GM18507 (cell line): ENCODE results near the gene RBFOX2.

Experiments used
- DNase-seq: peaks from one replicate; pipeline ENCODE4 v3.0.0; 2011; ENCODE audit warnings: low read depth; ENCODE audit not compliant: insufficient read length; ENCODE audit errors: extremely low spot score
- FAIRE-seq: peaks from 2 replicates; lab custom pipeline; 2011; peaks lifted over from hg19 to GRCh38; lab: Jason Lieb, UNC

RBFOX2 gene

DNA sequence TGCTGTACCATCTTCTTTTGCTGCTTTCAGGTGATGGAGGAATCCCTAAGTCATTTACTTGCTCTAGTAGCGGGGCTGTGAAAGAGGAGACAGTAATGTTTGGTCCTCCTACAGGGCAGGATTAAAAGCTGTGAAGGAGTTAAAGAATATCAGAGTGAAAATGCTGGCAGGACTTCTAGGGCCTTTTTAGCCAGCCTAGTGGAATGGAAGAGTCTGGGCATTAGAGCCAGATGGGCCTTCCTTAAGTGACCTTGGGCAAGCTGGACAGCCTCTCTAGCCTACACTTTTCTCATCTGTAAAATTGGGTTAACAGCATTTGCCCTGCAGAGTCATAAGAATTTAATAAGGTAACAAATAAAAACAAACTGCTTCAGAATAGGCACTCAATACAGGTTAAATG is 114.7 kb downstream of the RBFOX2 start:
- FAIRE-seq, result no peak

DNA sequence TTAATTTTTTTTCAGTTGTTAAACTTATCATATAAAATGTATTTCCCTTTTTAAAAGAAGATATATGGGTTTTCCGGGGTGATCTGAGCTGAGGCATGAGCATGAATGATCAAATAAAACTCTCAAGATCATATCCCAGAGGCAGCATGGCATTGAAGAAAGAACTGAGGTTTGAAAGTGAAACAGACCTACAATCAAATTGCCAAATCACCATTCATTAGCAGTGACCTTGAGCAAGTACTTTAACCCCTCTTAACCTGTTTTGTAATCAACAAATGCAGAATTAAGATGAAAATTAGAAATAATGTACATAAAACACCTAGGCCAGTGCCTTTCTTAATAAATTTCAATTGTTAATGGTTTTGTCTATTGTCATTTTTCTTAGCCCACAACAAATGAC is 116.0 kb downstream of the RBFOX2 start:
- no peak for DNase-seq
- no peak for FAIRE-seq

More for the DNA sequence above, 114.7 kb downstream of the RBFOX2 start:
- no peak for DNase-seq

- FAIRE-seq (no peak), DNase-seq (no peak)
Observed at GRCh38 chr22:35911877-35912276, 116.7 kb downstream of the RBFOX2 start.

- FAIRE-seq (no peak), DNase-seq (no peak)
Observed at GRCh38 chr22:35910926-35911325, 117.7 kb downstream of the RBFOX2 start.

- FAIRE-seq (no peak), DNase-seq (no peak)
Observed at GRCh38 chr22:35910003-35910769, 118.4 kb downstream of the RBFOX2 start.

DNA sequence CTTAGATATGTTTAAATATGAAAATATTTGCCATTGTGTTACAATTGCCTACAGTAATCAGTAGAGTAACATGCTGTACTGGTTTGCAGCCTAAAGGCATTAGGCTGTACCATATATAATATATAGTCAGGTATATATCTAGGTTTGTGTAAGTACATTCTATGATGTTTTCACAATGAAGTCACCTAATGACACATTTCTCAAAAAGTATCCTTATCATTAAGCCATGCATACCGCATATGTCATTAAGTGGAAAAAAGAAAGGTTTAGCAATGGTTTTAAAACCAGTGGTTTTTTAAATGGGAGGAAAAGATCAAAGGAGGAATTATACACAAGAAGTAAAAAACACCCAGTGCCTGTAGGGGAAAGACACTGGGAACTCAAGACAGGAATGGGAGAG is 122.7 kb downstream of the RBFOX2 start:
- FAIRE-seq, result no peak
- DNase-seq, result no peak

- DNase-seq (no peak), FAIRE-seq (no peak)
Observed at GRCh38 chr22:35904752-35905151, 123.9 kb downstream of the RBFOX2 start.

- FAIRE-seq (no peak), DNase-seq (no peak)
Observed at GRCh38 chr22:35904336-35904692, 124.3 kb downstream of the RBFOX2 start.

DNA sequence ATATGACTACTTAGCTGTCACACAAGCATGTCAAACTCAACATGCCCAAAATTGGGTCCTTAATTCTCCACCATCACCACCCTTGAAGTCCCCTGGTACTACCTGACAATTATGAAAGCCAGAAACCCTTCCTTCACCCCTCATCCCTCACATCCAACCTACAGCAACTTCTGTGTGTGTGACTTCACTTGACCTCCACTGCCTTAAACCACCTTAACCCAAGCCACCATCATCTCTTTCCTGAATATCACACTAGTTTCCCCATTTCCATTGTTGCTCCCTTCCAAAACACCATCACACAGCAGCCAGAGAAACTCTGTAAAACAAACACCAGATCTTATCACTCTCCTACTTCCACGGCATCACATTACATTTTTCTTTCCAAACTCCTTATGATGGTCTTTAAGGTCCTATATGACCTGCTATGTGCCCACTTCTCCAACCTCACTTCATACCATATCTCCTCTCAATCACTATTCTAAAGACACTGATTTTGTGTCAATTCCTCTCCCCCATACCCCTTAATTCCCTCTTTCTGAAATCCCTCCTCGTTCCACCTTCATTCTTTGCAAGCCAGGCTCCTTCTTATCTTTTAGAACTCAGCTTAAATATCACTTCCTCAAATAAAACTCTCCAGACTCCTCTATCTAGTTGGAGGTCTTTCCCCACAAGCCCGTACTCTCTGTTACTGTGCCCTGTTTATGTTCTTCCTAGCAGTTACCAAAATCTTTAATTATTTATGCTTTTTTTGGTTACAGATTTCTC is 124.9 kb downstream of the RBFOX2 start:
- DNase-seq (no peak), FAIRE-seq (no peak)

GRCh38 chr22:35900483-35901168 is 128.0 kb downstream of the RBFOX2 start:
- DNase-seq (no peak), FAIRE-seq (no peak)

DNA sequence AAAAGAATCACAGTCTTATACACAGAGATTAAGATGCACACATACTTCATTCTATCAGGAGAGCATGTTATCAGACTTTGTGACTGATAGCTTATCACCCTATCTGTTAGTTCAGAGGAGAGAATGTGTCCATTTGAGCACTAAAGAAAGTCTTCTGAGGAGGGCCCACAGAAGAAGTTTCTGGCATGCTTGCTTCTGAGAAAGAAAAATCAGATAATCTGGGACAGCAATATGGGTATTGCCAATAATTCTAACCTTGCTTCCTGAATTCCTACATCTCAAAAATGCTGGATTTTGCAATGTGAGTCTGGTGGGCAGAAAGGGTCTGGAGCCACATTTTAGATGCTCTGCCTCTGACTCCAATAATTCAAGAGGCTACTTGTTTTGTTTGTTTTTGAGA is 128.9 kb downstream of the RBFOX2 start:
- no peak for FAIRE-seq
- no peak for DNase-seq

- no peak for DNase-seq
- no peak for FAIRE-seq
Observed at GRCh38 chr22:35896111-35896705, 132.4 kb downstream of the RBFOX2 start.

DNA sequence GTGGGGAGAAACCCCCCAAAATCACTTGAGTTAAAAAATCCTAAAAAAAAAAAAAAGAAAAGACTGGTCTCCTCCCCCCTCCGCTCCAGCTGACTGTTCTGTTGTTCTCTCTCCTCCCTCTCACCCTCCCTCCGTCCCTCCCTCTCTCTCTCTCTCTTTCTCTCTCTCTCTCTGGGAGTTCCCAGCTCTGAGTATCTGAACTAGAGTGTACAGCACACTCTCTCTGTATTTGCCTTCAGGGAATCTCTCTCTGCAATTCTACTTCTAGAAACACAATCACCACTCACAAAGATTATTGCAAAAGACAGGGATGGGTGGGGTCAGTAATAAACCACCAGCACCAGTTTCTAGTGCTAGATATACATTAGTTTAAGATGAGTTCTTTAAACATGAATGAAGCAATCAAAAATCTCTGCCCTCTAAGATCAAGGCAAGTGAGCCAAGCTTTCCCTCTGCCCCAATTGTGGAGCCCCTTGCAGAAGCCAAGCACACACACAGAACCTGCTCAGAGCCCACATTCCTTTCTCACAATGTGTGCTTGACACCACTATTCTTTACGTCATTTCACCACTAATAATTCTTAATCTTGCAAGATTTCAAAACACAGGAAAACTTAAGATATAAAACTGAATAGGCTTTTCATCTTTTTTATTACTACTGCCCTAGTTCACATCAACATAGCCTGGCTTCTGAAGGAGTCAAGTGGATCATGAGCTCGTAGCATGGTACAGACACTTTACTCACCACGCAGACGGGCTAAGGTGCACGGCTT is 133.5 kb downstream of the RBFOX2 start:
- DNase-seq (no peak), FAIRE-seq (no peak)

GRCh38 chr22:35894464-35894878 is 134.2 kb downstream of the RBFOX2 start:
- no peak for FAIRE-seq
- no peak for DNase-seq

DNA sequence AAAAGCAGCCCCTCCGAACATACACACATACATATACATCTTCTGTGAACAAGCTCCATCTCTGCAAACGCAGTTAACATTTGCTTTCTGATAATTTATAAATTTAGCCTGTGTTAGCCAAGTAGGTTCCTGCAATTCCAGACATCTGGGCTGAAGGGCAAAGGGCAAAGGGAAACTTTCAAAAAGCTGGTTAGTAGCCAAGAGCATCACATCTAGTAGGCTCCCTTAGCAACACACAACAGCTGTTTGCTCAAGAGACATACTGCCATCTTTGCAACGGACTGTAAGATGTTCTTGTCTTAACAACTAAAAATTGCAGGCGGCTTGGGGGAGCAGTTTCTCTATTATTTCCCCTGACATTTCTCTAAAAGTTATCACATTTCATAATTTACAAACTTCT is 134.9 kb downstream of the RBFOX2 start:
- FAIRE-seq, result no peak

DNA sequence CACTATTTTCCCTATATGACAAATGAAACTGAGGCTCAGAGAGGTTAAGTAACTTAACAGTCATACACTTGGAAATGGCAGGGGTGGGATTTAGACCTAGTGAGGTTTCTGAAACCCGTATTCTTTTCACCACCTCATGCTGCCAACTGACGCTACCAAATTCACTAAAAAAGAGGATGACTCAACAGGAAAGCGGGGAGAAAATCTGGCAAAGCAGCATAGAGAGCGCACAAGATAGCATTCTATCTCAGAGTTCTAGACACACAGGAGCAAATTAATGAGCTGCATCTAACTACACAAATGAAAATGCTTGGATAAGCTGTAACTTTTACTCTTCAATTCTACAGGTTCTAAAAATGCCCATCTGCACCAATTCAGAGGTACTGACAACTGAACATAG is 136.4 kb downstream of the RBFOX2 start:
- DNase-seq, result no peak
- FAIRE-seq, result no peak

More for the DNA sequence above, 134.9 kb downstream of the RBFOX2 start:
- DNase-seq, result no peak

GRCh38 chr22:35891442-35891841 is 137.2 kb downstream of the RBFOX2 start:
- no peak for FAIRE-seq

GRCh38 chr22:35889071-35889470 is 139.6 kb downstream of the RBFOX2 start:
- FAIRE-seq, result no peak
- DNase-seq, result no peak

More at GRCh38 chr22:35891442-35891841, 137.2 kb downstream of the RBFOX2 start:
- no peak for DNase-seq

GRCh38 chr22:35888181-35888870 is 140.3 kb downstream of the RBFOX2 start:
- FAIRE-seq (no peak), DNase-seq (no peak)
